AG08395 (cell line): Measurements from ENCODE around the gene SLC25A53.

ENCODE experiments used
- DNase-seq: peaks from one replicate; pipeline ENCODE4 v3.0.0; 2012; ENCODE audit warnings: mixed read lengths, low spot score

The SLC25A53 gene, protein sequence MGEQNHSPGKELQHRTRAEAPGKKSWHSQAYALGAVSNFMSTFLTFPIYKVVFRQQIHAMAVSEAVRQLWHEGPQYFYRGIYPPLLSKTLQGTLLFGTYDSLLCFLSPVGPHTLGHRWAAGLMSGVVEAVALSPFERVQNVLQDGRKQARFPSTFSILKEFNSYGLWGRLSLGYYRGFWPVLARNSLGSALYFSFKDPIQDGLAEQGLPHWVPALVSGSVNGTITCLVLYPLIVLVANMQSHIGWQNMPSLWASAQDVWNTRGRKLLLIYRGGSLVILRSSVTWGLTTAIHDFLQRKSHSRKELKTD

GRCh38 chrX:104156630-104157529 is at the start of gene SLC25A53:
Gene SLC25A53 (minus strand): TSS chrX:104157009. CDS start chrX:104105257, 51,752 bp downstream.
- DNase-seq, result peak; percentile 66

DNA sequence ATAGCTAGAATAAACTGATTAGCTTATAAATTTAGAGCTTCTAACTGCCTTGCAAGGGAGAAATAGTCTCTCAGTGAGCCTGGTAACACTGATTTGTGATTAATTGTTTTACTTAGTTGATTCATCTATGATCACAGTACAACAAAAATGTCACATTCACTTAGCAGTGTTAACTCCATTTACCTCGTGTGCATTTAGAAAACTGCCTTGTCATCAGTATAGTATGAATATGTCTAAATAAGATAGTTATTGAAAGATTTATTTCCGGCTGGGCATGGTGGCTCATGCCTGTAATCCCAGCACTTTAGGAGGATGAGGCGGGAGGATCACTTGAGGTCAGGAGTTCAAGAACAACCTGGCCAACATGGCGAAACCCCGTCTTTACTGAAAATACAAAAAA is 48.7 kb upstream of the SLC25A53 start:
- DNase-seq, result no peak

DNA sequence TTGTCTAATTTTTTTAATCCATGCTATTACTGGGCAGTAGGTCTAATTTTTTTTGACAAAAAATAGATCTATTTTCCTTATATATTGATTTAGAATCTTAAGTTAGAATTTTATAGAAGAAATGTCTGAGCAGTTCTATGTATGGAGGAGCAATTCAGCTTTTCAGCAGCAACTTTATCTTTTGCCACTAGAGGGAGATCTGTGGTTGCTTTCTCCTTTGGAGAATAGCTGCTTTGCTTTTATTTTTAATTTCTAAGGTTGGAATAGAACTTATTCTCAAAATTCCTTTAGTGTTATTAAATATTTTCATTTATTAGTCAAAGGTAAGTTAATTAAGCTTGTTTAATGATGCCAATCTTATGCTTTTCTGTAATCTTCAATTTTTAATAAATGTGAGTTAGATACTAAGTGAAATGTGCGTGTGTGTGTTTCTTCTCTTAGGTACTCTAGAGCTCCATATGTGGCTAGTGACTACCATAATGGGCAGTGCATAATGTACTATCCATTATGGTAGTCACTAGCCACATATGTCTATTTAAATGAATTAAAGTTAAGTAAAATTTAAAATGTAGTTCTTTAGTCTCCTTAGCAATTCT is 38.8 kb upstream of the SLC25A53 start:
- peak; percentile 49 for DNase-seq

DNA sequence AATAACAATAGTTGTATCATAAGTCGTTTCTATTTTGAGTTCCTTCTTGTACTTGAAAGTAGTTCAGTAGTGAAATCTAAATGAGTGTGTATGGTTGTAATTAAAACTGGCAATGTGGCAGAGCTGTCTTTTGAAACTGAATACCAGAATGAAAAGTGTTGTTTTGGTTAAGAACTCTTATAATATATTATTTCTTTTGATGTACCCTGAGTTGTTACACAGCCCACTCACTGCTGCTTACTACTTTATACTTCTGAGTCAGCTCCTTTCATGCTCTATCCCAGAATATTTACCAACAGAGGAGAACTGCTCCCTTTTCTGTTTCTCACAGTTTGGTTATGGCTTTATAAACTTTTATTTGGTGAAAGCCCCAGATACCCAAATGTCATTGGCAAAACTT is 38.2 kb upstream of the SLC25A53 start:
- no peak for DNase-seq

- no peak for DNase-seq
These were observed 36.7 kb upstream of the SLC25A53 start for GRCh38 chrX:104193485-104193884.

DNA sequence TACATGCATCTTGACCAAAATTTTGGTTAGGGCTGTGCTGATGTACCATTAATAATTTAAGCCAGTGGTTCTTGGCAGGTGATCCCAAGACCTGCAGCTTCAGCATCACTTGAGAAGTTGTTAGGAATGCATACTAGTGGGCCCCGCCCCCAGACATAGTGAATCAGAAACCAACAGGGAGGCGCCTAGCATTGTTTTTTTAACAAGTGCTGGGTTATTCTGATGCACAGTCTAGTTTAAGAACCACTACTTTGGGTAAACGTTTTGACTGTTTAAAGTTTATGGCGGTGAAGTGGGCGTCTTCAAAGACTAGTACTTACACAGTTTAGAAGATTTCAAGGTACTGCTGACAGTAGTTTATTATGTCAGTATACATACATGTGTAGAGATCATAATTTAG is 33.0 kb upstream of the SLC25A53 start:
- no peak for DNase-seq

GRCh38 chrX:104187931-104188330 is 31.1 kb upstream of the SLC25A53 start:
- no peak for DNase-seq

DNA sequence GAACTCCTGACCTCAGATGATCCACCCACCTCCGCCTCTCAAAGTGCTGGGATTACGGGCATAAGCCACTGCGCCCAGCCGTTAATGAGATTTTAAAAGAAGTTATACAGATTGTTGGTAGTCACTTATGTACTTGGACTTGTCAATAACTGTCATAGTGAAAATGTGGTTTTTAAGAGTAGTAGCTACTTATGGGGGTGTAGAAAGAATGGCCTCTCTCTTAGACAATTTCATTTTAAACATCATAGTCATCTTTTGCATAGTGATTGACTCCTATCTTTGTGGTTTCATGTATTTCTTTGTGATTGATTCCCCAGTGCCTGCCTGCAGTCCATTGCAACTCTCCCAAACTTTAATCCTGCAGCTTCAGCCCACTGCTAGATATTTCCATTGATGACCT is 26.9 kb upstream of the SLC25A53 start:
- DNase-seq, result no peak

DNA sequence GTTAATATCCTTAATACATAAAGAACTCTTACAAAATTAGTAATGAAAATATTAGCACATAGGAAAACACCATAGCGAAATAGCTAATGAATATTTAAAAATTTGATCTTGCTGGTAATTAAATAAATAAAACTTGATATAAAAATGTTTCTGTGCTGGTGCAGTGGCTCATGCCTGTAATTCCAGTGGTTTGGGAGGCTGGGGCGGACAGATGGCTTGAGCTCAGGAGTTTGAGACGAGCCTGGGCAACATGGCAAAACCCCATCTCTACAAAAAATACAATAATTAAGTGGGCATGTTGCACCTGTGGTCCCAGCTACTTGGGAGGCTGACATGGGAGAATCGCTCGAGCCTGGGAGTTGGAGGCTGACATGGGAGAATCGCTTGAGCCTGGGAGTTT is 17.0 kb upstream of the SLC25A53 start:
- DNase-seq, result no peak

DNA sequence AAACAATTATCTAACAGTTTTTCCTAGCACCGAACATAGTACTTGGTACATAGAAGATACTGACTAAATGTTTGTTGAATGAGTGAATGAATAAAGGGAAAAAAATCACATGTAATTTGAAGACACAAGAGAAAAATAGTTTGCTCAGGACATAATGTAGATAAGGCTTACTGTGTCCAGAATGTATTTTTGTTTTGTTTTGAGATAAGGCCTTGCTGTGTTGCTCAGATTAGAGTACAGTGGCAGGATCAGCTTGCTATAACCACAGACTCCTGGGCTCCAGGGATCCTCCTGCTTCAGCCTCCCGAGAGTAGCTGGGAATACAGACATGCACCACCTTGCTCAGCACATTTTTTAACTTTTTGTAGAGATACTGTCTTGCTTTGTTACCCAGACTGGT is 16.0 kb upstream of the SLC25A53 start:
- DNase-seq, result no peak

- DNase-seq, result no peak
These were observed 15.3 kb upstream of the SLC25A53 start for GRCh38 chrX:104172121-104172520.

DNA sequence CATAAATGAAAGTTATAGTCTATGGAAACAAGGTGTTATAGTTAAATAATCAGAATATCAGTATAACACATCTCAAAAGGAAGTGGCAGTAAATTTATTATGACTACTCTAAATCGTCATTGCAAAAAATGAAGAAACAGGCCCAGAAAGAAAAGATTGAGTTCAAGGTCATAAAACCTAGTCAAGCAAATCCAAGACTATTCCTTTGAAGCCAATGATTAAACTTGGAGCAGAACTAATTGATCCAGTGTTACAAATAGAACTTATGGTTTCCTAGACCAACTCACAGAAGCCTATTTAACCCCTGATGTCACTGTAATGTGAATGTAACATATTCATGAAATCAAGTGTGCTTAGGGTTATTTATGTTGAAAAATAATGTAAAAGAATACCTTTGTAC is 11.3 kb upstream of the SLC25A53 start:
- DNase-seq, result no peak

GRCh38 chrX:104166735-104167436 is 10.1 kb upstream of the SLC25A53 start:
- DNase-seq, result no peak

- peak; percentile 86 for DNase-seq
These were observed 9.3 kb upstream of the SLC25A53 start, which contains the start of gene FAM199X for GRCh38 chrX:104165894-104166734. Gene FAM199X (plus strand): TSS chrX:104166453. CDS start chrX:104166786, 333 bp downstream.

DNA sequence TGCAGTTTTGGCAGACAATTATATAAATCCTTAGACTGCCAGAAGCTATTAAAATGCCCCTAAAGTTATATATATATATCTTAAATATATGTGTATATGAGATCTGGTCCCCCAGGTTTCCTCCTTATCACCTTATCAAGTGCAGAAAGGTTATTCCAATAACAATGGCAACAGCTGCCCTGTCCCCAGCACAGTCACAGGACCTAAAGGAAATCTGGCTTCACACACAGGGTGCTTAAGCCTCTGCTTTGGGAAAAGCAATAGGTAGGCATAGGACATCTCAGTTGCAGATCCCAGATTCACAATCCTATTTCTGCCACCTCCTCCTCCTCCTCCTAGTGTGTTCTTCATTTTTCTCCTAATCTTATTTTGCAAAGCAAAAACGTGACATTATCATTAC is 5.8 kb downstream of the SLC25A53 start:
- DNase-seq, result no peak

- no peak for DNase-seq
These were observed 15.6 kb downstream of the SLC25A53 start for GRCh38 chrX:104141087-104141760.

DNA sequence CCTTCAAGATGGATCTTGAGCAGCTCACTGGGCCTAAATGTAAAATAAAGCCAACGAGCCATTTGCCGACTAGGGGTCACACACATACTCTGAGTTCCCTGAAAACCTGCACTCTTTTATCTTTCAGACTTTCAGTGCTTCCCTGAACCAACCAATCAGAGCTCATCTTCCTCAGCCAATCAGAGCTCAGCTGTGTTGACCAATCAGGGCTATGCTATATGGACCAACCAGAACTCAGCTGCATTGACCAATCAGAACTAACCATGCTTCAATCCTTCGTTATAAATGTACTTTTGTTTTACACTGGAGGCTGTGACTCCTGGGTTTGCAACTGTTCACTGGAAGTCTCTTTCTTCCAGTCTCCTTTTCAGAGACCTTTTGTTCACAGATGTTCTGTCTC is 19.3 kb downstream of the SLC25A53 start:
- peak; percentile 26 for DNase-seq

GRCh38 chrX:104136241-104137019 is 20.4 kb downstream of the SLC25A53 start:
- peak; percentile 88 for DNase-seq

- DNase-seq, result no peak
These were observed 21.1 kb downstream of the SLC25A53 start for GRCh38 chrX:104135677-104136076.
